ENCODE data around the gene CFTR.

- no peak for TF ChIP-seq POLR2A (IDR thresholded peaks at IDR 0.05; ENCODE audit: low read depth, low read length)
- TF ChIP-seq ELK1 (IDR thresholded peaks at IDR 0.05; ENCODE audit: borderline replicate concordance, low read depth, low read length), result no peak
- TF ChIP-seq CTCF (conservative IDR thresholded peaks at IDR 0.05; ENCODE audit: low read depth, low read length), result no peak
- no peak for TF ChIP-seq MXI1 (IDR thresholded peaks at IDR 0.05; ENCODE audit: borderline replicate concordance, low read depth, low read length)
- TF ChIP-seq MAZ (IDR thresholded peaks at IDR 0.05; ENCODE audit: borderline replicate concordance, low read depth, low read length), result no peak
- no peak for TF ChIP-seq CHD1 (IDR thresholded peaks at IDR 0.05; ENCODE audit: low read depth, low read length)
- TF ChIP-seq RAD21 (IDR thresholded peaks at IDR 0.05; ENCODE audit: low read length), result no peak
- TF ChIP-seq RFX5 (IDR thresholded peaks at IDR 0.05; ENCODE audit: low read depth, low read length), result no peak
Measured at GRCh38 chr7:117666031-117666430, 186.2 kb downstream of the CFTR start.
